Right cardiac atrium (tissue), 5 donors: Measurements from ENCODE around the gene HES3. TPM values are rescaled to one million over a fixed set of nuclear protein-coding genes. Genes with fewer than 3 reads are reported as not detected.

ENCODE experiments used
- ATAC-seq, 2 donors: fragments of 200-7000 bp; cut with Tn5 transposase; one replicate each; pipeline versions ENCODE4 v1.8.0 to v1.9.1; 2020; ENCODE audit warnings: moderate library complexity in 2 of 2, mild to moderate bottlenecking in 1 of 2
- DNase-seq, 3 donors: peaks; one replicate each; pipeline ENCODE4 v3.0.0-alpha.2; 2020
- H3K27ac ChIP-seq: one replicate; pipeline ENCODE4 v1.5.1; 2013; ENCODE audit warnings: mild to moderate bottlenecking, low read length, control low read depth, moderate library complexity
- H3K27me3 ChIP-seq: one replicate; pipeline ENCODE4 v1.6.1; 2013; ENCODE audit not compliant: control insufficient read depth, insufficient read depth
- H3K4me1 ChIP-seq: one replicate; pipeline ENCODE4 v1.6.1; 2013; ENCODE audit warnings: low read length; ENCODE audit not compliant: control insufficient read depth, insufficient read depth
- H3K4me3 ChIP-seq: one replicate; pipeline ENCODE4 v1.5.1; 2013; ENCODE audit warnings: low read length, control low read depth
- H3K9me3 ChIP-seq: one replicate; pipeline ENCODE4 v1.6.1; 2013; ENCODE audit warnings: low read length; ENCODE audit not compliant: control insufficient read depth
- WGBS: extraction: QIAGEN DNeasy Blood & Tissue Kit; methylation state at CpG from one replicate; pipeline ENCODE4 v1.1.7; 2013; 5-methylcytosine and 5-hydroxymethylcytosine counted together
- intact Hi-C, 4 donors: fragments of 100-400 bp; cut with DNase I; formaldehyde crosslinking; loops; one replicate each; pipeline versions ENCODE4 v1.11.0 to v1.14.0; 2022 to 2023
- polyA plus RNA-seq: library from polyadenylated mRNA; stranded (reverse); fragments of 200-250 nt; gene quantifications from one replicate; pipeline ENCODE4 v1.2.3, GENCODE V29; 2013
- total RNA-seq, 4 donors: library from RNA; stranded (reverse); fragmentation: NEBNext Ultra II Directional; extraction: Animal tissue kit (Norgen Biotek cat#: 25700); gene quantifications; one replicate each; pipeline ENCODE4 v1.2.1, GENCODE V29; 2021
- donor health status: healthy with polysubstance abuse.
- donor health status: DM: no; HTN: yes; CAD: no.
- donor health status: DM: no; HTN: no; CAD: no.
- donor health status: DM: no; HTN: yes; CAD: no; lungs with severe emphysema.
- donor health status: DM: yes; HTN: yes; CAD: no.

HES3 gene
- total and polyA plus RNA-seq, 5 donors, result not detected

- intact Hi-C loops, result no loop called here
- no peaks in the 10 kb centered on the region for H3K9me3 ChIP-seq
- WGBS, result 97% methylated on average over 16 of the region's 16 CpGs
- H3K27ac ChIP-seq, result no peak overlapping the region
- H3K4me1 ChIP-seq, result no peaks in the 10 kb centered on the region
- peak in 1 of 3 donors; percentile 22 for DNase-seq
- no peak overlapping the region for H3K4me3 ChIP-seq
- ATAC-seq, result no peak
- H3K27me3 ChIP-seq, result no peaks in the 10 kb centered on the region
Measured at GRCh38 chr1:6274622-6275139, 30.7 kb downstream of the HES3 start.

GRCh38 chr1:6275826-6276782 is 32.1 kb downstream of the HES3 start:
- no peak overlapping the region for H3K4me3 ChIP-seq
- peak; percentile 73 to 77 for ATAC-seq
- H3K9me3 ChIP-seq, result no peaks in the 10 kb centered on the region
- H3K27me3 ChIP-seq, result no peaks in the 10 kb centered on the region
- intact Hi-C loops, result no loop called here
- WGBS, result 34% methylated on average over 35 of the region's 35 CpGs
- no peaks in the 10 kb centered on the region for H3K4me1 ChIP-seq
- H3K27ac ChIP-seq, result peak overlapping the region; percentile 61
- peak; percentile 65 to 83 (median 82) for DNase-seq

- WGBS, result 88% methylated on average over 20 of the region's 20 CpGs
- no peaks in the 10 kb centered on the region for H3K4me1 ChIP-seq
- intact Hi-C loops, result no loop called here
- H3K9me3 ChIP-seq, result no peaks in the 10 kb centered on the region
- no peaks in the 10 kb centered on the region for H3K27me3 ChIP-seq
- no peak overlapping the region for H3K27ac ChIP-seq
- DNase-seq (peak in 1 of 3 donors; percentile 39), ATAC-seq (no peak)
- no peak overlapping the region for H3K4me3 ChIP-seq
Measured at GRCh38 chr1:6276811-6277555, 33.0 kb downstream of the HES3 start.

GRCh38 chr1:6278263-6278662 is 34.3 kb downstream of the HES3 start:
- Histone ChIP-seq H3K4me1 (no peaks in the 10 kb centered on the region), H3K27me3 (no peaks in the 10 kb centered on the region), H3K27ac (no peak overlapping the region), H3K9me3 (no peaks in the 10 kb centered on the region), H3K4me3 (no peak overlapping the region)
- ATAC-seq (no peak), DNase-seq (no peak)
- WGBS, result 82% methylated on average over 9 of the region's 9 CpGs
- intact Hi-C loops, result no loop called here

- DNase-seq (peak in 1 of 3 donors; percentile 40), ATAC-seq (no peak)
- Histone ChIP-seq H3K27me3 (no peaks in the 10 kb centered on the region), H3K9me3 (no peaks in the 10 kb centered on the region), H3K4me1 (no peaks in the 10 kb centered on the region), H3K27ac (no peak overlapping the region), H3K4me3 (no peak overlapping the region)
- intact Hi-C loops, result no loop called here
- 93% methylated on average over 10 of the region's 10 CpGs for WGBS
Measured at GRCh38 chr1:6279066-6279465, 35.1 kb downstream of the HES3 start.

- Histone ChIP-seq H3K9me3 (no peaks in the 10 kb centered on the region), H3K27ac (no peak overlapping the region), H3K4me3 (no peak overlapping the region), H3K4me1 (no peaks in the 10 kb centered on the region), H3K27me3 (no peaks in the 10 kb centered on the region)
- 96% methylated on average over 31 of the region's 31 CpGs for WGBS
- DNase-seq, result no peak
- intact Hi-C loops, result no loop called here
- no peak for ATAC-seq
Measured at GRCh38 chr1:6279613-6280383, 35.8 kb downstream of the HES3 start.

- Histone ChIP-seq H3K4me3 (no peak overlapping the region), H3K4me1 (no peaks in the 10 kb centered on the region), H3K9me3 (no peaks in the 10 kb centered on the region), H3K27ac (no peak overlapping the region), H3K27me3 (no peaks in the 10 kb centered on the region)
- intact Hi-C loops, result no loop called here
- ATAC-seq, result peak in 1 of 2 donors; percentile 32
- WGBS, result 73% methylated on average over 33 of the region's 33 CpGs
- peak in 2 of 3 donors; percentile 51 to 72 for DNase-seq
Measured at GRCh38 chr1:6280761-6281451, 36.9 kb downstream of the HES3 start.

GRCh38 chr1:6281511-6282402 is 37.8 kb downstream of the HES3 start:
- intact Hi-C loops, result no loop called here
- Histone ChIP-seq H3K4me1 (no peaks in the 10 kb centered on the region), H3K27ac (no peak overlapping the region), H3K9me3 (no peaks in the 10 kb centered on the region), H3K4me3 (no peak overlapping the region), H3K27me3 (no peaks in the 10 kb centered on the region)
- DNase-seq (peak in 1 of 3 donors; percentile 47), ATAC-seq (no peak)
- WGBS, result 83% methylated on average over 19 of the region's 19 CpGs

- Histone ChIP-seq H3K27me3 (no peaks in the 10 kb centered on the region), H3K9me3 (no peaks in the 10 kb centered on the region), H3K4me3 (no peak overlapping the region), H3K4me1 (no peaks in the 10 kb centered on the region), H3K27ac (no peak overlapping the region)
- DNase-seq (no peak), ATAC-seq (no peak)
- intact Hi-C loops, result no loop called here
- WGBS, result 93% methylated on average over 17 of the region's 17 CpGs
Measured at GRCh38 chr1:6282577-6283270, 38.7 kb downstream of the HES3 start.
